Measurements from ENCODE around the gene XXYLT1. TPM values are rescaled to one million over a fixed set of nuclear protein-coding genes. Genes with fewer than 3 reads are reported as not detected.

Gene XXYLT1
- total RNA-seq, 1 donor, result 21.0 TPM

GRCh38 chr3:195036203-195036505, 234.8 kb downstream of the XXYLT1 start:
- DNase-seq (ENCODE audit: low read depth), result no peak
- no peak overlapping the region for H3K4me3 ChIP-seq (ENCODE audit: low read depth, low read length)
- no peak for TF ChIP-seq CTCF (IDR thresholded peaks at IDR 0.05; ENCODE audit: insufficient read depth, low read length)

- no peak overlapping the region for H3K4me3 ChIP-seq (ENCODE audit: low read depth, low read length)
- DNase-seq (ENCODE audit: low read depth), result no peak
- TF ChIP-seq CTCF (IDR thresholded peaks at IDR 0.05; ENCODE audit: insufficient read depth, low read length), result peak; percentile 15
These were observed 235.4 kb downstream of the XXYLT1 start for GRCh38 chr3:195035345-195036202.

- no peak for TF ChIP-seq CTCF (IDR thresholded peaks at IDR 0.05; ENCODE audit: insufficient read depth, low read length)
- DNase-seq (ENCODE audit: low read depth), result no peak
- no peak overlapping the region for H3K4me3 ChIP-seq (ENCODE audit: low read depth, low read length)
These were observed 236.4 kb downstream of the XXYLT1 start for GRCh38 chr3:195034541-195034940.

- no peak for DNase-seq (ENCODE audit: low read depth)
- no peak for TF ChIP-seq CTCF (IDR thresholded peaks at IDR 0.05; ENCODE audit: insufficient read depth, low read length)
- no peak overlapping the region for H3K4me3 ChIP-seq (ENCODE audit: low read depth, low read length)
These were observed 236.9 kb downstream of the XXYLT1 start for GRCh38 chr3:195034101-195034500.

- TF ChIP-seq CTCF (IDR thresholded peaks at IDR 0.05; ENCODE audit: insufficient read depth, low read length), result no peak
- H3K4me3 ChIP-seq (ENCODE audit: low read depth, low read length), result no peak overlapping the region
- DNase-seq (ENCODE audit: low read depth), result no peak
These were observed 237.3 kb downstream of the XXYLT1 start for GRCh38 chr3:195033531-195034091.

- no peak for TF ChIP-seq CTCF (IDR thresholded peaks at IDR 0.05; ENCODE audit: insufficient read depth, low read length)
- no peak overlapping the region for H3K4me3 ChIP-seq (ENCODE audit: low read depth, low read length)
- DNase-seq (ENCODE audit: low read depth), result no peak
These were observed 238.0 kb downstream of the XXYLT1 start for GRCh38 chr3:195032955-195033354.
